Fibroblast of skin of abdomen (primary cell): ENCODE measurements around the gene ZNF629. TPM values are rescaled to one million over a fixed set of nuclear protein-coding genes. Genes with fewer than 3 reads are reported as not detected.
"Not testable (repeated sequence)": the region's sequence is repeated elsewhere in the genome, so short reads cannot be mapped to it uniquely, and the experiment has no call there.

Experiments
- DNase-seq: peaks from one replicate; pipeline ENCODE4 v3.0.0-alpha.2; 2013
- polyA plus RNA-seq, 2 experiments: library from polyadenylated mRNA; unstranded; fragments of 120-200 nt; gene quantifications; one replicate each; pipeline ENCODE4 v1.2.1, GENCODE V29; 2013; ENCODE audit not compliant: insufficient read length in 2 of 2

Gene ZNF629
- polyA plus RNA-seq (2013, experiment 1 of 2; ENCODE audit: insufficient read length), result 15.7 TPM
- 15.3 TPM for polyA plus RNA-seq (2013, experiment 2 of 2; ENCODE audit: insufficient read length)

DNA sequence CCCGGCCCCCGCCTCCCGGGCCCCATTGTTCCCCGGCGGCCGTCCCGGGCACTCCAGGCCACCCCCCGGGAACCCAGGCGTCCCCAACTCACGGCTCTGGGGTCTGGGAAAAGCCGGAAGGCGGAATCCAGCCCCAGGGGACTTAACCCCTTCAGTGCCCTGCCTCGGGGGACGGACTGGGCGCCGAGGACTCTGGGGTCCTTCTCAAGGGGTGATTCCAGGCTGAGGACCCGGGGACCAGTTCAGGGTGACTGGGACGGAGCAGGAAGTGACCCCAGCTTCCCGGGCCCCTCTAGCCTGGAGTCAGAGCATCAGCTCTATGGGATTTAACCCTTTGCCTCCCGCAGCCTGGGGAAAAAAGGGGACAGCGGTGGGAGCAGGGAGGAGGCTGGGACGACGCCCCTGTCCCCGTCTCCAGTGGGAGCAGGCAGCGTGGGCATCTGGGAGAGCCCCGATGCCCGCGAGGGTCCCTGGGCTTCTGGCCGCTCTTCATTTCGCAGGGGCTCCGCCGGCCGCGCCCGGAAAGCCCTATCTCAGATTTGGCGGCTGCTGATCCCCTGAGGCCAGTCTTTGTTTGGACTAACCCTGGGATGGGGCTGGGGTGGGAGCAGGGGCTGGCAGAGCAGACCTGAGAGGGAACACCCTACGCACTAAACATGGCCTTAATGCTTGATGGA lies at the start of gene ZNF629:
Gene ZNF629, minus strand, starts transcription at position 270 of the 677 bp plus-strand sequence. CDS start 2,723 bp downstream, outside the sequence.
- peak; percentile 74 for DNase-seq

DNA sequence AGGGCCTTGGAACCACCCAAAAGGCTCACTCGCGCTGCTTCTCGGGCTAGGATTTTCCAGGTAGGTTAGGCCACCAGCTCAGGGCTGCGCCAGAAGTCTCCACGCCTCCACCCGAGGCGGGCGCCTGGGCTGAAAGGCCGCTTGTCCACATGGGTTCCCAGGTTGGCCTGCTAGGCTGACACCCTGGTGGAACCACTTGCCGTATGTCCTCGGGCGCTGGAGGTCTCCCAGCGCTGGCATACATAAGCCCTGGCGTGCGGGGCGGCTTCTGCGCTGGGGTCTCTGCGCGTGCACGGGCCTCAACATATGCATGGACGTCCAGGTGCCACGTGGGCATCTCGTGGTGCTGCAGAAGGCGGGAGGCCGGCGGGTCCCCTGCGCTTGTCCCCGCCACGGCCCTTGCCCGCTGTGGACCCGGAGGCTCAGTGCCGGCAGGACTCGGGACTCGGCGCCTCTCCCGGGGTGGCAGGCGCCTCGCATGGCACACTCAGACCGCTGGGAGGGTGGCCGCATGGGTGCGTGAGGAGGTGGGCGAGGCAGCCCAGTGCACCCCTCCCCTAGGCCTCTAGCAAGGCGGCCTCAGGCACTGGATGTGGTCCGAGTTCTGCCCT lies 47.2 kb upstream of the ZNF629 start:
- no peak for DNase-seq

DNA sequence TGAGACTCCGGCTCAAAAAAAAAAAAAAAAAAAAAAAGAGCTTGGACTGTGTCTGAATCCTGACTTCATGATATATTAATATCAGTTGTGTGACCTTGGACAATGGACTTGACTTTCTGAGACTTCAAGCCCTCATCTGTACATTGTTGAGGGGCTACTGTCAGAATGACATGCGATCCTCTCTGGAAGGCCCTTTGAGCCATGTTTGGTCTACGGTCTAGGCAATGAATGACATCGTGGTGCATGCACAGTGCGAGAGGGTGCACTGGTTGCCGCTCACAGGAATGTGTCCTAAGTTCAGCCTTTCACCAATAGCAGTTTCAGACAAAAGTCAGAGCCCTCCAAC lies 43.0 kb upstream of the ZNF629 start:
- DNase-seq, result no peak

DNA sequence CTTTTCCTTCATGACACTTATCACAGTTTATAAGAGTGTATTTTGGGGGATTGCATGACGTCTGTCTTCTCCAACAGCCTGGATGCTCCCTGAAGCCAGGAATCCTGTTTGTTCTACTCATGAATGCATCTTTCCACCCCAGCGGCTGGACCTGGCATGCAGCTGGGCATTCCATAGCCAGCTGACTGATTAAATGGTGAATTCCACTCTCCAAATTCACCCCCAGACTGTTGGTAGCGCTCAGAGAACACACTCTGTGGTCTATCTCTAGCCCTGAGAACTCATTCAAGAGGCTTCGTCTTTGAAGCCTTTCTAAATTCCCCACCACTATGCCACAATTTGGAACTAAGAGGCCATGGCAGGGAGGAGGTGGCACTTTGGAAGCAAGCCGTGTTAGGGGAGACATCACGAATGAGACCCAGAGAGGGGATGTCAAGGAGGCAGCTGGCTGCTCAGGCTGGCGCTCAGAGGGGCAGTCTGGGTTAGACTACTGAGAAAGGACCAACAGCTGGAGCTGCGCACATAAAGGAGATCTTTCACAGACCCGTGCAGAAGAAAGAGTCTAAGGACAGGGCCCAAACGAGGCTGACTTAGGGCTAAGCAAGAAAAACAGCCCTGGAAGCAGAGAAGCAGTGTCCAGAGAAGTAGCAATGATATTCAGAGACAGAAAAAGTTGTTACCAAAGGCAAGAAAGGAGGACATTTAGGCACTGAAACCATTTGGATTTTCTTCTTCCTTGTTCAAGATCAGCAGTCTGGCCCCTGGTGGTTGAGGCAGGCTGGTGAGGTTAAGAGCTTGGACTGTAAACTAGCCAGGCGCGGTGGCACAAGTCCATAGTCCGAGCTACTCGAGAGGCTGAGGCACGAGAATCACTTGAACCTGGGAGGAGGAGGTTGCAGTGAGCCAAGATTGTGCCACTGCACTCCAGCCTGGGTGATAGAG lies 42.4 kb upstream of the ZNF629 start:
- no peak for DNase-seq

DNA sequence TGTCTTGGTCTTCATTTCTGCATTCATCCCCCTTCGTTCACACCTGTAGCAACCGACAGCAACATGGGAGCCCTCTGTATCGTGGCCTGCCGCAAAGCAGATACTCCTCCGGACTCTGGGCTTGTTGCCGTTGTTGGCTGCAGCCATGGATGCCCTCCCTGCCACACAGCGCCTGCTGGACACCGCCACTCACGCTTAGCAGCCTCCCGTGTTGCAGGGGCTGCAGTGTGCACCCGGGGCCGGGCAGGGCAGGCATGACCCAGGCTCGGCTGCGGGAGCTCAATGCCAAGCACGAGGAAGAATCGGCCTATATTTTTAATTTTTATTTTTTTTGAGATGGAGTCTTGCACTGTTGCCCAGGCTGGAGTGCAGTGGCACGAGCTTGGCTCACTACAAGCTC lies 34.9 kb upstream of the ZNF629 start:
- DNase-seq, result no peak

DNA sequence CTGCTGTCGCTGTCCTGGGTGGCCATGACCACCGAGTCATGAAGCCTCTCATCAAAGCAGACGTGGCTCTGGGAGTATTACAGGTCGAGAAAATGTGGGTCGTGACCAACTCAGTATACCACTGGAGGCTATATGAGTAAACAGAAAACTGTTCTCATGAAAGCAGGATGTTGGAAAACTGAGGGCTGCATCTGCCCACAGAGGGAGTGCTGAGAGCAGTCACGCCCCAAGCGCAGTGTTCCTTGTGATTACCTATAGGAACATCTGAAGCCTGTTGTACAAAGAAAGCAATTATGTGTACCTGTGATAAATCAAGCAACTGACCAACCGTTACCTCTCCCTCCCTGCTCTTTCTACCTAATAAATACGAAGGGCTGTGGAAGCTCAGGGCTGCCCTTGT lies 34.4 kb upstream of the ZNF629 start:
- DNase-seq, result not testable (repeated sequence)

DNA sequence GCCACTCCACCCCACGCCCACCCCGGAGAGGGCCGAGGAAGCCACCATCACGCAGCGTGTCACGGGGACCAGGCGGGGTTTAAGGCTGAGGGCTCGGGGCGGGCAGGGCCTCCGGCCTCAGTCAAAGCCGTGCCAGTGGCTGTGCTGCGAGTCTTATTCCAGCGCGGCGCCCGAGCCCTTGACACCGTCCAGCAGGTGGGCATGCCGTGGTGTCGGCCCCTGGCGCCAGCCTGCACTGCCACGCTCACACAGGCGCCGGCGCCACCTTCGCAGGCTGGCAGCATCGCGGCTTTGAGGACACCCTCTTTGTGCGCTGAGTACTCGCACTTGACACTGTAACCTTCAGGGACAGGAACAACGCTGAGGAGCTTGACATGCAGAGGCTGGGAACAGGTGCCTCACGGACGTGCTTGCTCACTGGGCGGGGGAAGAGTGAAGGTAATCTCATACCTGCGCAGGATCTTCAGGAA lies 34.0 kb upstream of the ZNF629 start:
- DNase-seq, result no peak

DNA sequence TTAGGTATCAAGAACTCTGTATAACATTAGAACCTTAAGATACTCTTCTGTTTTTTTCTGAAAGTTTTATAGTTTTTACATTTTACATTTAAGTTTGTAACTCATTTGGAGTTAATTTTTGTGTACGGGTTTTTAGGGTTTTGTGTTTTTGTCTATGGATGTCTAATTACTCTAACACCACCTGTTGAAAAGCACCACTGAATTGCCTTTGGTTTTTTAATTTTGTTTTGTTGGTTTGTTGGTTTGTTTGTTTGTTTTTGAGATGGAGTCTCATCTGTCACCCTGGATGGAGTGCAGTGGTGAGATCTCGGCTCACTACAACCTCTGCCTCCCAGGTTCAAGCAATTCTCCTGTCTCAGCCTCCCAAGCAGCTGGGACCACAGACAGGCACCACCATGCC lies 29.8 kb upstream of the ZNF629 start:
- DNase-seq, result no peak

DNA sequence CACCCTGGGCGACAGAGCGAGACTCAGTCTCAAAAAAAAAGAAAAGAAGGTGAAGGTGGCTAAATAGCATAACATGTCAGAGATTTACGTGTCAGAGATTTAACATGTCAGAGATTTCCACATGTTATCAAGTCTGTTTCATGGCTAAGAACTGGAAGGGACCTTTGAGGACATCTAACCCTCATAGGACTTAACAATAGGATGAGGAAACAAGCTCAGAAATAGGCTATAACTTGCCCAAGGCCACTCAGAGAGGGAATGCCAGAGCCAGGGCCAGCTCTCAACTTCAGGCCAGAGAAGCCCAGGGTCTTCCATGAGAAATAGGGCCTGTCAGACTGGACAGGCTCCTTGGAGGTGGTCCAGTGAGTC lies 26.8 kb upstream of the ZNF629 start:
- no peak for DNase-seq

DNA sequence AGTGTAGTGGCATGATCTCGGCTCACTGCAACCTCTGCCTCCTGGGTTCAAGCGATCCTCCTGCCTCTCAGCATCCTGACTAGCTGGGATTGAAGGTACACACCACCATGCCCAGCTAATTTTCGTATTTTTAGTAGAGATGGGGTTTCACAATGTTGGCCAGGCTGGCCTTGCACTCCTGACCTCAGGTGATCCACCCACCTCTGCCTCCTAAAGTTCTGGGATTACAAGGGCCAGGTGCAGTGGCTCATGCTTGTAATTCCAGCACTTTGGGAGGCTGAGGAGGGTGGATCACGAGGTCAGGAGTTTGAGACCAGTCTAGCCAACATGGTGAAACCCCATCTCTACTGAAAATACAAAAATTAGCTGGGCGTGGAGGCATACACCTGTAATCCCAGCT lies 22.7 kb upstream of the ZNF629 start:
- not testable (repeated sequence) for DNase-seq

DNA sequence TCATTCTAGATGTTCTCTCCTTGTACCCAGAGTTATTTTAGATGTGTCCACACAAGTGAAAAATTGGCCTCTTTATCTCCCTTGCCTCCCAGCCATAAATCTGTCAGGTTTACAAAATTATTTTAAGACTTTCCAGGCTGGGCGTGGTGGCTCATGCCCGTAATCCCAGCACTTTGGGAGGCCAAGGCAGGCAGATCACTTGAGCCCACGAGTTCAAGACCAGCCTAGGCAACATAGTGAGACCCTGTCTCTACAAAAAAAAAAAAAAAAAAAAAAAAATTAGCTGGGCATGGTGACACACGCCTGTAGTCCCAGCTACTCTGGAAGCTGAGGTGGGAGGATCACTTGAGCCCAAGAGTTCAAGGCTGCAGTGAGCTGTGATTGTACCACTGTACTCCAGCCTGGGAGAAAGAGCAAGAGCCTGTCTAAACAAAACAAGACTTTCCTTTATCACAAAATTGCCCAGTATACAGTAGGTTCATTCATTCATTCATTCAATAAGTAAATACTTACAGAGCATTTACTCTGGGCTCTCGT lies 22.0 kb upstream of the ZNF629 start:
- not testable (repeated sequence) for DNase-seq

DNA sequence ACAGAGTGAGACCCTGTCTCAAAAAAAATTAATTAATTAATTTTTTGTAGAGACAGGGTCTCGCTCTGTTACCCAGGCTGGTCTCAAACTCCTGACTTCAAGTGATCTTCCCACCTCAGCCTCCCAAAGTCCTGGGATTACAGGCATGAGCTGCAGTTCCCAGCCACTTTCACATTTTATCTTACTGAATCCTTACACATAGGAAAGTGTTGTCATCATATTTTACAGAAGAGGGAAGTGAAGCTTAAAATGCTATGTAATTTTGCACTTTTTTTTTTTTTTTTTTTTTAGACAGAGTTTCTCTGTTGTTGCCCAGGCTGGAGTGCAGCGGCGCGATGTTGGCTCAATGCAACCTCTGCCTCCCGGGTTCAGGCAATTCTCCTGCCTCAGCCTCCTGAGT lies 21.1 kb upstream of the ZNF629 start:
- DNase-seq, result no peak

DNA sequence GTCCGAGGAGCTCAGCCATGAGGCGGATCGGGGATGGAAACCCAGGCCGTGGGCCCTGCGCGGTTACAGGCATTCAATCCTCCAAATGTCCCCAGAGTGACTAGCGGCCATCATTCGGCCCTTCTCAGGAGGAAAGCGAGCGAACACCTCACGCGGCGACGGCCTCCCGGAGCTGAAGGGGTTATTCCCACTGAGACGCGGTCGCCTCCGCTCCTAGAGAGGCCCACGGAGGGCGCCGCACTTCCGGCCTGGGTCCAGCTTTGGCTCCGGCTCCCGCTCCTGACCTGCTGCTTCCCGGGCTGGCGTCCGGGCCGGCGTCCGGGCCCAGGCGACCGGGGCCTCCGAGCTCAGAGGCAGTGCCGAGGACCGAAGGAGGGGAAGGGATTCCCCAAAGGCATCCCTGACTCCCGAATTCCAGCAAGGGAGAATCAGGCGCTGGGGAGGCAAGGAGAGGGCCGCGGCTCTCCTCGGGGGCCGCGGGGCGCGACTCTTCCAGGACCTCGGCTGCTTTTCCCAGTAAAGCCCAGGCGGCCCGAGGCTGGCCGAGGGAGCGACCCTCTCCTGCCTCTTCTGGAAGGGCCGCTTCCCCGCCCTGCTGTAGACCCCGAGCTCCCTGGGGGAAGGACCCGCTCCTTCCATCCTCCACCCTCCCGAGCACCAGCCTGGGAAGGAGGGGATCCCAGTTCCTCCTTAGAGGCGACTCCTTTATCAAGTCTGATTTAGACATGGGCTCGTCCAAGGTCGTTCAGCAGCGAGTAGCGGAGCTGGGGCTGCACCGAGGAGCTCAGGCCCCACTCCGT lies 18.6 kb upstream of the ZNF629 start:
- peak; percentile 78 for DNase-seq

DNA sequence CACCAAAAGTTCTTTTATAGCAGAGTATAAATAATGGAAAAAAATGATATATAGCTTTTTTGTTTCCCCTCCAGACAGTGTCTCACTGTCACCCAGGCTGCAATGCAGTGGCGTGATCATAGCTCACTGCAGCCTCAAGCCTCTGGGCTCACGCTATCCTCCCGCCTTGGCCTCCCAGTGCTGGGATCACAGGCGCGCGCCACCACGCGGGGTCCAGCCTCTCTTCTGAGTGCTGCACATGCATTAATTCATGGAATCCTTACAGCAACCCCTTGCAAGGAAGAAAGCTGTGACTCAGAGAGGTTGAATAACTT lies 18.0 kb upstream of the ZNF629 start:
- DNase-seq, result no peak

DNA sequence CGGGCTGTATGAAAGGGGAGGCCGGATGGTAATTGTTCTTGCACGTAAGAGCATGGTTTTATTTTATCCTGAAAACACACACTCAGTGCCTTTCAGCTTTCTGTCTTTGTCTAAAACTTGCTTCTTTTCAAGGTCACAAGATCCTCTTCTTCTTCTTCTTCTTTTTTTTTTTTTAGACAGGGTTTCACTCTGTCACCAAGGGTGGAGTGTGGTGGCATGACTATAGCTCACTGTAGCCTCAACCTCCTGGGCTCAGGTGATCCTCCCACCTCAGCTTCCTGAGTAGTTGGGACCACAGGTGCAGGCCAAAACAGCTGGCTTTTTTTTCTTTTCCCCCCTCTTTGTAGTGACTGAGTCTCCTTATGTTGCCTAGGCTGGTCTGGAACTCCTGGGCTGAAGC lies 15.9 kb upstream of the ZNF629 start:
- DNase-seq, result no peak

DNA sequence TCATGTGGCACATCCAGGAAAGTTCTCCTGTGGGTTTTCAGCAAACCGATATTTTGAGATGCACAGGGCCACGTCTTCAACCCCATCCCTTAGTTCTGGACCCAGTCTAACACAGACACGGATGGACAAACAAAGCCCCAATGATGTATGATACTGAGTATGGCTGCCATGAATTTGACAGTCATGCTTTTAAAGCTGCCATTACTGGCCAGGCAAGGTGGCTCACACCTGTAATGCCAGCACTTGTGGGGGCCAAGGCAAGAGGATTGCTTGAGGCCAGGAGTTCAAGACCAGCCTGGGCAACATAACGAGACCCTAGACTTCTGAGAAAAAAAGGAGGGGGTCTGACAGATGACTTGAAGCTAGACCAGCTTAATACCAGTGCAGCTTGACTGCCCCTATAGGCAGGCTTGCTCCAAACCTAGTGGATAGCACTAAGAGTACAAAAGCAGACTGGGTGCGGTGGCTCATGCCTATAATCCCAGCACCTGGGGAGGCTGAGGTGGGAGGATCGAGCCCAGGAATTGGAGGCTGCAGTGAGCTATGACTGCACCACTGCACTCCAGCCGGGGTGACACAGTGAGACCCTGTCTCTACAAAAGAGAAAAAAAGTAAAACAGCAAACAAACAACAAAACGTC lies 10.8 kb upstream of the ZNF629 start:
- no peak for DNase-seq

DNA sequence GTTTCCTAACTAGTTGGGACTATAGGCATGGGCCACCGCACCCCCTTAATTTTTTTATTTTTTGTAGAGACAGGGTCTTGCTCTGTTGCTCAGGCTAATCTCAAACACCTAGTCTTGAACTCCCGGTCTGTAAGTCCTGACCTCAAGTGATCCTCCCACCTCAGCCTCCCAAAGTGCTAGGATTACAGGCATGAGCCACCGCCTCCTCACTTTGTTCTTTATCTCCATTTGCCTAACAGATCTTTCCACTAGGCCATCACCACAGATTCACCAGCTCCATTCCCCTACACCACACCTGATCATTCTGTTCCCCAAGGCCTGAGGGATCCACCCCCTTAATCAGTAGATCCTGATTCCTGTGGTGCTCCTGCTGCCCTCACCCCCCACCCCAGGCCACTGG lies 7.6 kb upstream of the ZNF629 start:
- no peak for DNase-seq

DNA sequence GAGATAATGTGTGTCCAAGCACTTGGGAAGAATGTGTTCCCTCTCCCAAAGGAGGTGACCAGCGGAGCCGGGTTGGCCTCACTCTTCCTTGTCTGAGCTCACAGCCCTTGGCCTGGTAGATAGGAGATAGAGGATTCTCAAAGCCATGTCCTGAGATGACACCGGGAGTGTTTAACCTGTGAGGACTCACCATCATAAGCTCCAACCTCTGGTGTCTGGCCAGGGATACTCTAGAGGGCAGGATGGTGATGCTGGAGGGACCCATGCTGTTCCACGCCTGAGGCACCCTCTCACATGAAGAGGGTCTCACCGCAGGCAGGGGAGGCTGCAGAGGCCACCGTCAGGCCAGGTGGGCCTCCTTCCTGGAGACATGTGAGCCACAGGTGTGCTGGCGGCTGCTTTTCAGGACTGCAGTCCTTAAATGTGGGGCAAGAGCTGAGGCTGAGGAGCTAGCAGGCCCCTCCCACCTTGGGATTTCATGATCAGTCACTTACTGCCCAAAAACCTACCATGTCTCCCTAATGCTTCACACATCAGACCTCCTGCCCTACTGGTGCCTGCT lies 6.6 kb upstream of the ZNF629 start:
- DNase-seq, result no peak

DNA sequence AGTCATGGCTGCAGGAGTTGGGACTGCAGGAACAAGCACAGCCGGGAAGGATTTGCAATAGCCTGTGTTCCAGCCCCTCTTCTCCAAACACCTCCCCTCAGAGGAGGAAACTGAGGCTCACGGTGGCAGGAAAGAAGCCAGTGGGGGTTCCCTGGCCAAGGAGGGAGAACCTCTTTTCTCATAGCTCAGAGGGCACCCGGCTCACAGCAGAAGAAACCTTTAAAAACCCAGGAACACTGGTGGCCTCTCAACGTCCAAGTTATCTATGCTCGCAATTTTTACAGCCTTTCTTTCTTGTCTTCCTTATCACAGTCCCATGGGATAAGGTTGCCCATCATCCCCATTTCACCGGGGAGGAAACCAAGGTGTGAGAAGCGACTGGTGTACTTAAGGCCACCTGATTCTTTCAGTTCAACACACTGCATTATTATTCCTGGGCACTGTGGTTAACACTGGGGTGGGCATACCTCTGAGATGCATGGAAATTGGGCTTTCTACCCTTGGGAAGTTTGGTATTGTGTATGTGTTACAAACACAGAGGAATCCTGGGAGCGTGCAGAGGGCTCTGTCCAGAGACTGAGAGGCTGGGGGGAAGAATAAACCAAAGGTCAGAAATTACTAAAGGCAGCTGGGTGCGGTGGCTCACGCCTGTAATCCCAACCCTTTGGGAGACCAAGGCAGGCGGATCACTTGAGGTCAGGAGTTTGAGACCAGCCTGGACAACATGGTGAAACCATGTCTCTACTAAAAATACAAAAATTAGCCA lies 791 bp upstream of the ZNF629 start:
- no peak for DNase-seq

DNA sequence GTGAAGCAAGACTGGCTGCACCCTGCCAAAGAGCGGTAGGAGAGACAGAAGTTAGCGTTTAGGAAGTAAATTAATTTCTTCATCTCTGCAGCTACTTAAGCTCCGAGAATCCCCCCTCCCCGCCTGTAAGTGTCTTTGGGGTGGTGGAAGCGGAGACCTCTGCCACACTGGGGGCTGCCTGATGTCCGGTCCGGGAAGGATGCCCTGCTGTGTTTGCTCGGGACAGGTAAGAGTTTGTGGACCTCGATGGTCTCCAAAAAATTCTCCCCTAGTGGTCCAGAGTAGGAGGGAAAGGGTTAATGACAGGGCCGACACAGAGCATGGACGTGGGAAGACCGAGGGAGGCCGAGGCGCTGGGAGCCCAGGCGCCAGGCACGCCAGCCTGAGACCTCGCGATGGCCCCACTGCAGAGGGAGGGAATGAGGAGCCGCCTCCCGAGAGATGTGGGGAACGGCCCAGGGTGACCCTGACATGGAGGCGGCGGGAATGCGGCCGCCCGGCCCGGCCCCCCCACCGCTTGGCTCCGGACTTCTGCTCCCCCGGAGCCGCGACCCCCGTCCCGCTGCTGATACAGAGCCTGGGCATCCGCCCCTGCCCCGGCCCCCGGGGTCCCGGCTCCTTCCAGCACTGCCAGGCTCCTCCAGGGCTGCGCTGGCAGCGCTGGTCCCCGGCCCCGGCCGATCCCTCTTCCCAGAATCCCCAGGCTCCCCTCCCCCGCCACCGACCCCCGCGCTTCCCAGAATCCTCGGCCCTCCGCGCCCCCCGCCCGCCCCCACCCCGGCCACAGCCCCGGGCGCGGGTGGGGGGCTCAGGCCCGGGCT lies 680 bp downstream of the ZNF629 start:
- DNase-seq, result peak; percentile 57
